NCI-H2029 (cell line): Measurements from ENCODE around the gene KLC4.
"Not testable (repeated sequence)": the region's sequence is repeated elsewhere in the genome, so short reads cannot be mapped to it uniquely, and the experiment has no call there.

Experiments used
- DNase-seq: peaks from one replicate; lab custom pipeline; 2025; lab: John Stamatoyannopoulos, UW

The KLC4 gene

GRCh38 chr6:43070028-43070632 is 10.7 kb downstream of the KLC4 start:
- DNase-seq, result no peak

DNA sequence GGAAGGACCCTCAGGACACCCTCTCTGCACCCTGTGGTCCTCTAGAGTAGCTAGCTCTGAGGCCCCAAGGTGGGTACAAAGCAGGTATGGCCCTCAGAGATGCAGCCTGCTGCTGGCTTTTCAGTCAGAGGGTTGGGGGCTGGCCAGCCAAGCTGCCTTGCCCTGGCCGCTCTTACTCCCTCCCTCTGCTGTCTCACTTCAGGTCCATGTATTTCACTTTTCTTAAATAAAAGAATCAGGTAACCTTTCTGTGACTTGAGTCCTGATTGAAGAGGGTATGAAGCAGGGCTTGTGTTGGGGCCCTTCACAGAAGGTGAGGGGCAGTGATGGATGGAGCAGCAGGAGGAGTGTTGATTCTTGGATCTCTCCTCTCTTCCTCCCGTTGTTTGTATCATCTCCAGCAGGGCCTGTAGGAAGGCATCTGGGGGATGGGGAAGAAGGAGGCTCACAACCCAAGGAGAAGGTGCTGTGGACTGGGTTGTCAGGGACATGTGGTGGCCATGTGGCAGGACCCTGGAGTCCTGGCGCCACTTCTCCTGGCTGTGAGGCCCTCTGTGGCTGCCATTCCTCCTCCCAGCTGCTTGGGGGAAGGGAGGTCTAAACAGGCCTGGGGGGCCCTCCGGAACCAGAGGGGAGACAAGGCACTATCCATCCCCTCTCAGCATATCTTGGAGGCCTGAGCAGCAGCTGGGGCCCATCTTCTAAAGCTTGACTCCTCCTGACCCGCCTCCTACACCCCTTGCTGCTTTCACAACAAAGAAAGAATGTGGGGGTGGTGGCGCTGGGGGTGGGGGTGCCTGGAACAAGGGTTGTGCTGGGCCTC is 15.6 kb downstream of the KLC4 start:
- DNase-seq, result no peak

GRCh38 chr6:43075670-43076463 is 16.4 kb downstream of the KLC4 start, which contains the start of gene PTK7:
TSS of gene PTK7 (plus strand) at chr6:43076314. CDS start at chr6:43076489, 175 bp downstream.
- no peak for DNase-seq

- no peak for DNase-seq
Observed at GRCh38 chr6:43076464-43077332, 17.3 kb downstream of the KLC4 start.

DNA sequence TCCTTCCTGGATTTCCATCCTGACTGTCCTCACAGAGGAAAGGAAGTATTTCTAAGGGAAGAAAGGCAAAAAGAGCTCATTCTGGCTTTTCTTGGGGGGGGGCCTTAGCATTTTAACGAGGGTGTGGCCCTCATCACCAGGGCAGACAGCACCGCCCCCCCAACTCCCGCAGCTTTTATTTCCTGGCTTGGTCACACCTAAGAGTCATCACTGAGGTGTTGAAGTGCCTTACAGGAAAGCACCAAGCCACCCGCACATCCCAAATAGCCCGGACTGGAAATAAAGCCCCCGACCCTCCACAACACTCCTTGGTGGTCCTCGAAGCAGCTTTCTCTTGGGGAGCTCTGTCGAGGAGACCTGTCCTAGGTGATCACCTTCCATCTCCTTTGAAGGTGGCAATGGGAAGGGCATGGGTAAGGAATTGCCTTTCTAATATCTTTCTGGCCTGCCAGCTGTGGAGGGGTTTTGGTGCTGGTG is 17.9 kb downstream of the KLC4 start:
- no peak for DNase-seq

DNA sequence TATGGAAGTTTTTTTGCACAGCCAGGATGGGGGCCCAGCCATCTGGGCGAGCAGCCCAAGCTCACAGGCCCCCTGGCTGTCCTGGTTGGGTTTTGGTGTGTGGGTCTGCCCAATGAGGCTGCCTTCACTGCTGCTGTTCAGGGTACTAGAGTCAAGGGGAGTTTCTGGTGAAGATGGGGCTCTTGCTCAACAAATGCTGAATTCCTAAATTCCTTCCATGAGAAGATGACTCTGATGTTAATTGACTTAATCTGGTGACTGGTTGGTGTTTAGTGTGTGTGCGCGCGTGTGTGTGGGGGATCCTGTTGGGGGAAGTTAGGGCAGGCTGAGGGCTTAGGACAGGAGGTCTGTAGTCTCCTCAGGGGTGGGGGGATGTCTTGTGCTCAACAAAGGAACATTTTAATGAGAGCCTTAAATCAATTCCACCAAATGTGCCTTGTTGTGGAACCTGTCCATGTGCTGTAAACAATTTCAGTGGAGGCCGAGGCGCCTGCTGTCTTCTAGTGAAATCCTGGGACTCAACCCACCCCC is 18.6 kb downstream of the KLC4 start:
- no peak for DNase-seq

- no peak for DNase-seq
Observed at GRCh38 chr6:43078691-43079090, 19.3 kb downstream of the KLC4 start.

- DNase-seq, result no peak
Observed at GRCh38 chr6:43081043-43081442, 21.6 kb downstream of the KLC4 start.

DNA sequence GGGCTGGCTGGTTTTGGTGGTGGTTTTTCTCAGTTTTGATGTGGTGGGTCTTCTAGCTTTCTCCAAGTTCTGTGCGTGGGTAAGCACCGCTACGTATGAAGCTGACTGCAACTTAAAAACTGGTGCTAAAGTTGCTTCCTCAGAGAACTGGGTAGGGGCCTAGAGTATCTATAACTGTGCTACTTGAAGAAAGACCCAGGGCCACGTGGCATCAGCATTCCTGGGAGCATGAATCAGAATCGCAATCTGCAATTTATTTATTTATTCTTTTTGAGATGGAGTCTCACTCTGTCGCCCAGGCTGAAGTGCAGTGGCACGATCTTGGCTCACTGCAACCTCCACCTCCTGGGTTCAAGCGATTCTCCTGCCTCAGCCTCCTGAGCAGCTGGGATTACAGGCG is 22.5 kb downstream of the KLC4 start:
- DNase-seq, result not testable (repeated sequence)

DNA sequence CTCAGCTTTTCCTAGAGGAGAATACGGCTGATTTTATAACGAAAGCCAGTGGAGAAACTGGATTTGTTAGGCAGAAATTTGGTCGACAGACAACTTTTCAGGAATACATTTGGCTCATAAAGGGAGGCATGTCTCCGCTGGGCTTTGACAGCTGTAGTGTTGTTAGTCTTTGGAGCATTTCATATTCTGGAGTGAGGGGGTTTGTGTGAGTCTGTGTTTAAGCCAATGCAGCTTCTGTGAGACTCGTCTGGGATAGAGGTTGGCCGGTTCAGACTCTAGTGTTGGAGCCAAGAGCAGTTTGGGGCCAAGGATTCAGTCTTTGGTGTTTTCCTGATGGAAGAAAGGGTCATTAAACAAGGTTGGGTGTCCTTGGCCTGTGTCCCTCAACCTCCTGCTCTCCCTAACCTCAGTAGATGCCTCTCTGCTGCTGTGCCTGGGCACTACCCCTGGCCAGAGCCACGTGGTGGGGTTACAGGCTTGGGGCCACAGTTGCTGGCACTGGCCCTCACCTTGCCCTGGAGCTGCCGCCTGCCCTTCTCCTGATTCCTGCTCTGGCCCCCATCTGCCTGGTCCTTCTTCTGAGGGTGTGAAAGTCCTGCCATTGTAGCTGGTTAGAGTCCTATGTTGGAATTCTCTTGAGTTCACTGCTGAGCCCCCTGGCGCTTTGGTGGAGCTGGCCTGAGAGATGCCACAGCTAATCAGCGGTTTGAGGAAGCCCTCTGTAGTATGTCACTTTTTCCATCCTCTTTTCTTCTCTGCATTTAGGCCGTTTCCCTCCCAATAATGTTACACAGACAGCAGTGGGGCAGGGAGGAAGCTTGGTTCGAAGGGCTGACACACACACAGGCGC is 23.6 kb downstream of the KLC4 start:
- DNase-seq, result no peak

DNA sequence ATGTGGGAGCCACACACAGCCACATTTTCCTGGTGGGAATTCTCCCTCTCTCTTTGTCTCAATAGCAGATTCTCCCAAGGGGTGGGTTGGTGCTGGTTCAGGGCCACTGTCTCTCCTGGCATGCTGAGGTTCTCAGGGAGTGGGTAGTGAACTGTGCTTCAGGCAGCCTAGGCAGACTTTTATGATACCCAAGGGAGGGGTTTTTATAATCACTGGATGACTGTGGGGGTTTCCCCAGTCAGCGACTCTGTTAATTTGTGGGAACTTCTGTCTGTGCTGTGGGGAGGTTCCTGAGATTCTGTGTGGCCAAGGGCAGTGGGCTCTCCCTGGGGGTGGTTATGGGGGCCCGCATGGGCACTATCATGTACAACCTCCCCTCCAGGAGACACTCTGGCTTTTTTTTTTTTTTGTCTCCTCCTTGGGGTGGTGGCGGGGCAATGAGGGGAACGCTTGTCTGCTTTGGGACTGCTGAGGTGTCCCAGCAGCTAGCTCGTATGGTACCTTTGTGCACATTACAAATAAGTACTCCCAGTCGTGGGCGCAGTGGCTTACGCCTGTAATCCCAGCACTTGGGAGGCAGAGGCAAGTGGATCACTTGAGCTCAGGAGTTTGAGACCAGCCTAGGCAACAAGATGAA is 26.7 kb downstream of the KLC4 start:
- no peak for DNase-seq

DNA sequence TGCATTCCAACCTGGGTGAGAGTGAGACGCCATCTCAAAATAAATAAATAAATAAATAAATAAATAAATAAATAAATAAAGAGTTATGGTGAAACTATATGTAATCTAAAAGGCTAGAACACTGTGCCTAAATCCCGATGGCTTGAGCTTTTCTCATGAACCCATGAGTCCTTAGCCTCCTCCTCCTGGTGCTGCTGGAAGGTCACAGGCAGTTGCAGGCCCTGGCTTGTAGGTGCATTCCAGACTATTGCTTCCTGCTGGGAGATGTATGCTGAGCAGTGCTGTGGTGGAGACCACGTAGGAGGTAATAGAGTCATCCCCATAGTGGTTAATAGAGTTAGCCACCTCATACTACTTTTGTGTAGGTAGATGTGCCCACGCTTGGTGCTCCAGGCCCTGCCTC is 29.2 kb downstream of the KLC4 start:
- no peak for DNase-seq

GRCh38 chr6:43089467-43089866 is 30.0 kb downstream of the KLC4 start:
- no peak for DNase-seq

GRCh38 chr6:43089874-43090558 is 30.6 kb downstream of the KLC4 start:
- DNase-seq, result no peak

GRCh38 chr6:43090559-43090956 is 31.1 kb downstream of the KLC4 start:
- DNase-seq, result no peak

DNA sequence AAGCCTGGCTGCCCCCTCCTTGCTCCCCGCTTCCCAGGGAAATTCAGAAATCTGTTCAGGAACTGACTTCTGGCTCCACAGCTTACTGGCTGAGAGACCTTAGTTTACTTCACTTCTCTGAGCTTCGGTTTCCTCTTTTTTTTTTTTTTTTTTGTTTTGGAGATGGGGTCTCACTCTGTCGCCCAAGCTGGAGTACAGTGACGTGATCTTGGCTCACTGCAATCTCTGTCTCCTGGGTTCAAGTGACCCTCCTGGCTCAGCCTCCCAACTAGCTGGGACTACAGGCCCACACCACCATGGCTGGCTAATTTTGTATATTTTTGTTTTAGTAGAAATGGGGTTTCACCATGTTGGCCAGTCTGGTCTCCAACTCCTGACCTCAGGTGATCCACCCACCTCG is 31.6 kb downstream of the KLC4 start:
- no peak for DNase-seq

DNA sequence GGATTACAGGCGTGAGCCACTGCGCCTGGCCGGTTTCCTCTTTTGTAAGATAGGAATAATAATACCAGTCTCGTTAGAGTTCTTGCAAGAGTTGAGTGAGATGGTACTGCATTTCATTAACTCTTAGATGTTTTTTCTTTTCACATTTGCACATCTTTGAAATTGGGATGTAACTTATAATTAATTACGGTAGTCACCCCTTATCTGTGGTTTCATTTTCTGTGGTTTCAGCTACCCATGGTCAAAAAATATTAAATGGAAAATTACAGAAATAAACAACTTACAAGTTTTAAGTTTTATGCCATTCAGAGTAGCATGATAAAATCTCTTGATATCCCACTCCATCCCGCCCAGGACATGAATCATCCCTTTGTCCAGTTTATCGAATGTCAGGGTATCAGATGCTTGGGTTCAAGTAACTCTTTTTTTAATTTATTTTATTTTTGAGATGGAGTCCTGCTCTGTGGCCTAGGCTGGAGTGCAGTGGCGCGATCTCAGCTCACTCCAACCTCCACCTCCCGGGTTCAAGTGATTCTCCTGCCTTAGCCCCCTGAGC is 32.1 kb downstream of the KLC4 start:
- DNase-seq, result no peak

DNA sequence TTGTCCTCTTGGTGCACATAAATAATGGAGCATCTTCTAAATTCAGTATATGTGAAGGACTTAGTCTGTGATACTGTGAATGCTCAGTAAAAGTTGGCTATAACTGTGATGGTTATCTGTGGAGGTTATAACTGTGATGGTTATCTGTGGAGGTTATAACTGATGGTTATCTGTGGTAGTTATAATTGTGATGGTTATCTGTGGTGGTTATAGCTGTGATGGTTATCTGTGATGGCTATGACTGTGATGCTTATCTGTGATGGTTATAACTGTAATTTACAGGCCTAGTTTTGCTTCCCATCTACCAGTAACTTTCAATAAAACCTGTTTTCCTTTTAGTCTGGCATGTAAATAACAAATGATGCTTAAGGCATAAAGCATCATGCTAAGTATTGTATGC is 33.2 kb downstream of the KLC4 start:
- DNase-seq, result no peak
